ENCODE measurements around the gene QSER1. TPM values are rescaled to one million over a fixed set of nuclear protein-coding genes. Genes with fewer than 3 reads are reported as not detected.
"Not testable (repeated sequence)": the region's sequence is repeated elsewhere in the genome, so short reads cannot be mapped to it uniquely, and the experiment has no call there.

Gene QSER1
- total and polyA plus RNA-seq, 5 donors from 2014 or later: 0.48 to 9.4 (median 0.67) TPM

- Histone ChIP-seq H3K9me3 (ENCODE audit: control insufficient read depth in 2 of 2, low read length in 2 of 2) (no peaks in the 10 kb centered on the region), H3K27ac (ENCODE audit: insufficient read depth, low read length, poor library complexity, severe bottlenecking) (no peak overlapping the region), H3K4me1 (ENCODE audit: control insufficient read depth, insufficient read depth, low read length, poor library complexity, severe bottlenecking) (no peaks in the 10 kb centered on the region), H3K36me3 (ENCODE audit: control insufficient read depth, insufficient read depth, low read length) (no peaks in the 10 kb centered on the region), H3K27me3 (ENCODE audit: control insufficient read depth, insufficient read depth, low read length) (peaks cover 2% of the 10 kb centered on the region), H3K4me3 (ENCODE audit: low read depth, low read length) (no peak overlapping the region)
- Mint-ChIP-seq H3K4me3 (no peak overlapping the region), H3K4me1 (no peaks in the 10 kb centered on the region), H3K27ac (no peak overlapping the region), H3K9me3 (peaks cover 0 to 9% (median 0%) of the 10 kb centered on the region in 7 donors), H3K27me3 (peaks cover 40% of the 10 kb centered on the region), H3K36me3 (no peaks in the 10 kb centered on the region)
- no peak for DNase-seq
- ATAC-seq (ENCODE audit: low read depth in 2 of 2): no peak
Measured at GRCh38 chr11:32861850-32862577, 30.6 kb upstream of the QSER1 start.

DNA sequence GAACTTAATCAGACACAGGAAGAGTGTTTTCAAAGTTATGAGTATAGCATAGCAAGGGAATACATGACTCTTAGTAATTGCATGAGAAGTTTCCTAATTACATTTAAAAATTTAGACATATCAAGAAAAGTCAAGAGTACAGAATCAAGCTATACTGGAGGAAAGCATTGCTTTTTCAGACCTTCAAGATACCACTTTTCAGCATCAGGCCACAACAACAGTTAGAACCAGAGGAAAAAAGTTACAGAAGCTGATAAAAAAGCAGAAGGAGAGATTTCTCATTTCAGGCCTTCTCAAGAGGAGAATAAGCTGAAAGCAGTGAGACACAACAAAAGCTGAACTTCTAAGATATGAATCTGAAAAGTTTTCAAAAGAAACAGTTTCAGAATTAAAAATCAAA lies 28.1 kb upstream of the QSER1 start:
- H3K9me3 ChIP-seq (ENCODE audit: control insufficient read depth in 2 of 2, low read length in 2 of 2): no peaks in the 10 kb centered on the region
- H3K27ac ChIP-seq (ENCODE audit: insufficient read depth, low read length, poor library complexity, severe bottlenecking): no peak overlapping the region
- no peak overlapping the region for H3K27ac Mint-ChIP-seq
- no peaks in the 10 kb centered on the region for H3K36me3 ChIP-seq (ENCODE audit: control insufficient read depth, insufficient read depth, low read length)
- H3K4me3 Mint-ChIP-seq: peak overlapping the region in 1 of 4 donors; percentile 27
- no peaks in the 10 kb centered on the region for H3K4me1 Mint-ChIP-seq
- H3K4me1 ChIP-seq (ENCODE audit: control insufficient read depth, insufficient read depth, low read length, poor library complexity, severe bottlenecking): no peaks in the 10 kb centered on the region
- no peak for ATAC-seq (ENCODE audit: low read depth in 2 of 2)
- no peak for DNase-seq
- H3K27me3 Mint-ChIP-seq: peaks cover 32% of the 10 kb centered on the region
- H3K9me3 Mint-ChIP-seq: peaks cover 0 to 9% (median 0%) of the 10 kb centered on the region in 7 donors
- H3K36me3 Mint-ChIP-seq: peaks cover 3% of the 10 kb centered on the region
- no peak overlapping the region for H3K4me3 ChIP-seq (ENCODE audit: low read depth, low read length)
- H3K27me3 ChIP-seq (ENCODE audit: control insufficient read depth, insufficient read depth, low read length): peaks cover 2% of the 10 kb centered on the region

DNA sequence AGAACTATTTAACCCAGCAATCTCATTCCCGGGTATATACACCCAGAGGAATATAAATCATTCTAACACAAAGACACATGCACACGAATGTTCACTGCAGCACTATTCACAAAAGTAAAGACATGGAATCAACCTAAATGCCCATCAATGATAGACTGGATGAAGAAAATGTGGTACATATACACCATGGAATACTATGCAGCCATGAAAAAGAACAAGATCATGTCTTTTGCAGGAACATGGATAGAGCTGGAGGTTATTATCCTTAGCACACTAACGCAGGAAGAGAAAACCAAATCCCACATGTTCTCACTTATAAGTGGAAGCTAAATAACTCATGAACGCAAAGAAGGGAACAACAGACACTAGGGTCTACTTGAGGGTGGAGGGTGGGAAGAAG lies 23.9 kb upstream of the QSER1 start:
- not testable (repeated sequence) for H3K4me3 Mint-ChIP-seq; DNase-seq; H3K9me3 ChIP-seq (ENCODE audit: control insufficient read depth in 2 of 2, low read length in 2 of 2); H3K4me1 Mint-ChIP-seq; H3K27ac ChIP-seq (ENCODE audit: insufficient read depth, low read length, poor library complexity, severe bottlenecking); H3K36me3 ChIP-seq (ENCODE audit: control insufficient read depth, insufficient read depth, low read length); H3K27ac Mint-ChIP-seq; H3K36me3 Mint-ChIP-seq; ATAC-seq (ENCODE audit: low read depth in 2 of 2); H3K4me1 ChIP-seq (ENCODE audit: control insufficient read depth, insufficient read depth, low read length, poor library complexity, severe bottlenecking); H3K27me3 ChIP-seq (ENCODE audit: control insufficient read depth, insufficient read depth, low read length); H3K4me3 ChIP-seq (ENCODE audit: low read depth, low read length)
- H3K9me3 Mint-ChIP-seq: peaks cover 0 to 11% (median 4%) of the 10 kb centered on the region in 7 donors
- H3K27me3 Mint-ChIP-seq: peaks cover 19% of the 10 kb centered on the region

DNA sequence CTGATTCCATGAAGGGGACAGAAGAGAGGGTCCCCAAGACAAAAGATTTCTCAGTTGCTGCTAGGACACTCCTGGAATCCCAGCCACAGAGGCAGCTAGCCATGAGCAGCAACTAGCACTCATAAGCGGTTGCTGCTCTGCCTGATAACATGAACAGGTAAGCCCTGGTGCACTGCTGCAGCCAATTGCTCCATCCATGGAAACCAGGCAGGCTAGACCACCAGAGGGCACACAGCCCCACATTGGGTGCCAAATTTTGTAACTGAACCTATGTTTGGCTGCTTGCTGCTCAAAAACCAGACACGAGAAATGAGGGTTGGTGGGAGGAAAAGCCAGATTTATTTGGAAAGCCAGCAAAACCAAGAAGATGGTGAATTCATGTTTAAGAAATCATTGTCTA lies 21.9 kb upstream of the QSER1 start:
- H3K4me3 ChIP-seq (ENCODE audit: low read depth, low read length): no peak overlapping the region
- no peaks in the 10 kb centered on the region for H3K27me3 ChIP-seq (ENCODE audit: control insufficient read depth, insufficient read depth, low read length)
- Mint-ChIP-seq H3K9me3 (peaks cover 0 to 11% (median 4%) of the 10 kb centered on the region in 7 donors), H3K27me3 (peaks cover 20% of the 10 kb centered on the region), H3K36me3 (peaks cover 3% of the 10 kb centered on the region), H3K27ac (no peak overlapping the region), H3K4me3 (no peak overlapping the region), H3K4me1 (no peaks in the 10 kb centered on the region)
- no peaks in the 10 kb centered on the region for H3K9me3 ChIP-seq (ENCODE audit: control insufficient read depth in 2 of 2, low read length in 2 of 2)
- no peak overlapping the region for H3K27ac ChIP-seq (ENCODE audit: insufficient read depth, low read length, poor library complexity, severe bottlenecking)
- DNase-seq (peak in 1 of 3 donors; percentile 51), ATAC-seq (ENCODE audit: low read depth in 2 of 2) (peak; percentile 52 to 60)
- H3K36me3 ChIP-seq (ENCODE audit: control insufficient read depth, insufficient read depth, low read length): no peaks in the 10 kb centered on the region
- H3K4me1 ChIP-seq (ENCODE audit: control insufficient read depth, insufficient read depth, low read length, poor library complexity, severe bottlenecking): no peaks in the 10 kb centered on the region

GRCh38 chr11:32874132-32874531 lies 18.5 kb upstream of the QSER1 start:
- no peak overlapping the region for H3K4me3 Mint-ChIP-seq
- ATAC-seq (ENCODE audit: low read depth in 2 of 2) (no peak), DNase-seq (no peak)
- H3K36me3 Mint-ChIP-seq: no peaks in the 10 kb centered on the region
- no peaks in the 10 kb centered on the region for H3K27me3 ChIP-seq (ENCODE audit: control insufficient read depth, insufficient read depth, low read length)
- no peaks in the 10 kb centered on the region for H3K4me1 ChIP-seq (ENCODE audit: control insufficient read depth, insufficient read depth, low read length, poor library complexity, severe bottlenecking)
- peaks cover 0 to 5% (median 1%) of the 10 kb centered on the region in 7 donors for H3K9me3 Mint-ChIP-seq
- H3K9me3 ChIP-seq (ENCODE audit: control insufficient read depth in 2 of 2, low read length in 2 of 2): no peaks in the 10 kb centered on the region
- no peaks in the 10 kb centered on the region for H3K36me3 ChIP-seq (ENCODE audit: control insufficient read depth, insufficient read depth, low read length)
- H3K27me3 Mint-ChIP-seq: peaks cover 9% of the 10 kb centered on the region
- no peaks in the 10 kb centered on the region for H3K4me1 Mint-ChIP-seq
- no peak overlapping the region for H3K27ac Mint-ChIP-seq
- no peak overlapping the region for H3K4me3 ChIP-seq (ENCODE audit: low read depth, low read length)
- no peak overlapping the region for H3K27ac ChIP-seq (ENCODE audit: insufficient read depth, low read length, poor library complexity, severe bottlenecking)

- no peak for ATAC-seq (ENCODE audit: low read depth in 2 of 2)
- Histone ChIP-seq H3K27ac (ENCODE audit: insufficient read depth, low read length, poor library complexity, severe bottlenecking) (no peak overlapping the region), H3K36me3 (ENCODE audit: control insufficient read depth, insufficient read depth, low read length) (no peaks in the 10 kb centered on the region), H3K4me3 (ENCODE audit: low read depth, low read length) (no peak overlapping the region), H3K4me1 (ENCODE audit: control insufficient read depth, insufficient read depth, low read length, poor library complexity, severe bottlenecking) (no peaks in the 10 kb centered on the region), H3K27me3 (ENCODE audit: control insufficient read depth, insufficient read depth, low read length) (no peaks in the 10 kb centered on the region), H3K9me3 (ENCODE audit: control insufficient read depth in 2 of 2, low read length in 2 of 2) (no peaks in the 10 kb centered on the region)
- Mint-ChIP-seq H3K27me3 (peaks cover 11% of the 10 kb centered on the region), H3K36me3 (no peaks in the 10 kb centered on the region), H3K27ac (no peak overlapping the region), H3K9me3 (peaks cover 0 to 2% (median 0%) of the 10 kb centered on the region in 7 donors), H3K4me1 (no peaks in the 10 kb centered on the region), H3K4me3 (no peak overlapping the region)
- no peak for DNase-seq
Measured at GRCh38 chr11:32881286-32881685, 11.3 kb upstream of the QSER1 start.

DNA sequence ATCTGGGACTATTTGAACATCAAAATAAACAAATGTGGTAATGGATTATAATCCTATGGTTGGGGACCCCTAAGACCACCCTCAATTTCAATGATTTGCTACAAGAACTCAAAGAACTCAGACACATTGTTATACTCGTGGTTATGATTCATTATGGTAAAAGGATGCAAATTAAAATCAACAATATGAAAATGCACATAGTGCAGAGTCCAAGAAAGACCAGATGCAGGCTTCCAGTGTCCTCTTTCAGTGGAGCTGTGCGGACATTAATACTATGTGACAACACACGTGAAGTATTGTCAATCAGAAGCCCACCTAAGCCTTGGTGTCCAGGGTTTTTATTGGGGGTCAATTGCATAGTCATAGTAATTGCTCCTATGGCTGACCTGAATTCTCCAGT lies 9.2 kb upstream of the QSER1 start:
- no peak overlapping the region for H3K27ac ChIP-seq (ENCODE audit: insufficient read depth, low read length, poor library complexity, severe bottlenecking)
- Mint-ChIP-seq H3K27me3 (peaks cover 11% of the 10 kb centered on the region), H3K36me3 (no peaks in the 10 kb centered on the region), H3K4me3 (no peak overlapping the region), H3K4me1 (no peaks in the 10 kb centered on the region), H3K27ac (no peak overlapping the region), H3K9me3 (peaks cover 0 to 2% (median 0%) of the 10 kb centered on the region in 7 donors)
- ATAC-seq (ENCODE audit: low read depth in 2 of 2) (no peak), DNase-seq (no peak)
- no peaks in the 10 kb centered on the region for H3K9me3 ChIP-seq (ENCODE audit: control insufficient read depth in 2 of 2, low read length in 2 of 2)
- H3K36me3 ChIP-seq (ENCODE audit: control insufficient read depth, insufficient read depth, low read length): no peaks in the 10 kb centered on the region
- H3K4me3 ChIP-seq (ENCODE audit: low read depth, low read length): no peak overlapping the region
- no peaks in the 10 kb centered on the region for H3K27me3 ChIP-seq (ENCODE audit: control insufficient read depth, insufficient read depth, low read length)
- no peaks in the 10 kb centered on the region for H3K4me1 ChIP-seq (ENCODE audit: control insufficient read depth, insufficient read depth, low read length, poor library complexity, severe bottlenecking)

DNA sequence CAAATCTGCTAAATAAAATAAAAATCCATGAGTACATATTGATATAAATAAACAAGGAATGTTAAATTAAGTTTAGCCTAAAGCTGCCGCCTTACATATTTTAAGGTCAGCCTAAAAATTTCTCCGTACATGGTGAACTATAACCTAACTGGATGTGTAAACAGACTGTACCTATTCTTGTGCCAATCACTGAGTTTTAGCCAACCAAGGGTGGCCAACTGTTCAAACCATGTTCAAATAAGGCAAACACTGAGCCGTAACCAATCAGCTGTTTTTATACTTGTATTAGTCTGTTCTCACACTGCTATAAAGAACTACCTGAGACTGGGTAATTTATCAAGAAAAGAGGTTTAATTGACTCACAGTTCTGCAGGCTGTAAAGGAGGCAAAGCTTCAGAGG lies 8.6 kb upstream of the QSER1 start:
- ATAC-seq (ENCODE audit: low read depth in 2 of 2) (no peak), DNase-seq (no peak)
- no peaks in the 10 kb centered on the region for H3K9me3 Mint-ChIP-seq
- no peak overlapping the region for H3K4me3 ChIP-seq (ENCODE audit: low read depth, low read length)
- no peaks in the 10 kb centered on the region for H3K4me1 ChIP-seq (ENCODE audit: control insufficient read depth, insufficient read depth, low read length, poor library complexity, severe bottlenecking)
- H3K27ac ChIP-seq (ENCODE audit: insufficient read depth, low read length, poor library complexity, severe bottlenecking): no peak overlapping the region
- no peaks in the 10 kb centered on the region for H3K36me3 Mint-ChIP-seq
- no peaks in the 10 kb centered on the region for H3K9me3 ChIP-seq (ENCODE audit: control insufficient read depth in 2 of 2, low read length in 2 of 2)
- H3K27me3 Mint-ChIP-seq: peaks cover 15% of the 10 kb centered on the region
- no peaks in the 10 kb centered on the region for H3K4me1 Mint-ChIP-seq
- no peak overlapping the region for H3K4me3 Mint-ChIP-seq
- H3K27me3 ChIP-seq (ENCODE audit: control insufficient read depth, insufficient read depth, low read length): no peaks in the 10 kb centered on the region
- no peaks in the 10 kb centered on the region for H3K36me3 ChIP-seq (ENCODE audit: control insufficient read depth, insufficient read depth, low read length)
- H3K27ac Mint-ChIP-seq: no peak overlapping the region
